OCI-LY7 (cell line): ENCODE results near the gene CNTN1. TPM values are rescaled to one million over a fixed set of nuclear protein-coding genes. Genes with fewer than 3 reads are reported as not detected.

ENCODE experiments used
- BruUV-seq: library from RNA; stranded (reverse); fragments of 400-500 nt; replicated peaks from 2 replicates; lab custom pipeline; 2021; lab: Mats Ljungman, UMichigan
- CTCF ChIA-PET: fragments of 300-600 bp; sonication (Branson Sonifier 250); formaldehyde crosslinking; loops from one replicate; lab custom pipeline; 2022; ENCODE audit warnings: antibody characterized with exemption; ENCODE audit not compliant: unreplicated experiment; lab: Charles Lee
- POLR2A ChIA-PET: fragments of 300-600 bp; sonication (Branson Sonifier 250); formaldehyde crosslinking; loops from one replicate; lab custom pipeline; 2022; ENCODE audit warnings: antibody characterized with exemption; lab: Charles Lee
- DNase-seq: peaks from one replicate; pipeline ENCODE4 v3.0.0-alpha.2; 2015; ENCODE audit warnings: low spot score
- H2AFZ ChIP-seq: fragments of 200-600 bp; sonication (generic), shearing (Covaris generic); 2 replicates; pipeline ENCODE4 v1.6.1; 2014; ENCODE audit warnings: mild to moderate bottlenecking, antibody characterized with exemption, low read length, moderate library complexity
- H3K27ac ChIP-seq: fragments of 200-600 bp; sonication (generic); 2 replicates; pipeline ENCODE4 v1.5.1; 2014; ENCODE audit warnings: mixed run types, low read depth, mild to moderate bottlenecking, moderate library complexity, low read length, inconsistent platforms; ENCODE audit not compliant: poor library complexity, severe bottlenecking
- H3K36me3 ChIP-seq: fragments of 200-600 bp; sonication (generic); 2 replicates; pipeline ENCODE4 v1.6.1; 2014; ENCODE audit warnings: mild to moderate bottlenecking, antibody characterized with exemption, low read length, moderate library complexity, mixed read lengths; ENCODE audit not compliant: insufficient read depth
- H3K4me1 ChIP-seq: fragments of 200-600 bp; sonication (generic); 2 replicates; pipeline ENCODE4 v1.5.1; 2014; ENCODE audit warnings: mild to moderate bottlenecking, low read length; ENCODE audit not compliant: insufficient read depth, poor library complexity, severe bottlenecking
- H3K4me2 ChIP-seq: fragments of 200-600 bp; sonication (generic); 2 replicates; pipeline ENCODE4 v1.6.1; 2014; ENCODE audit warnings: mild to moderate bottlenecking, low read length
- H3K4me3 ChIP-seq: fragments of 200-600 bp; sonication (generic); 2 replicates; pipeline ENCODE4 v1.5.1; 2014; ENCODE audit warnings: mild to moderate bottlenecking, low read depth, low read length; ENCODE audit not compliant: poor library complexity, severe bottlenecking
- H3K79me2 ChIP-seq: fragments of 200-600 bp; sonication (generic); 2 replicates; pipeline ENCODE4 v1.6.1; 2016; ENCODE audit warnings: low read depth, mild to moderate bottlenecking, low read length, moderate library complexity, mixed read lengths; ENCODE audit not compliant: insufficient read depth
- H3K9me2 ChIP-seq: fragments of 200-600 bp; sonication (generic); 2 replicates; pipeline ENCODE4 v1.6.1; 2016; ENCODE audit warnings: mild to moderate bottlenecking, low read length, mixed read lengths; ENCODE audit not compliant: insufficient read depth
- H3K9me3 ChIP-seq: fragments of 200-600 bp; sonication (generic); 2 replicates; pipeline ENCODE4 v1.6.1; 2014; ENCODE audit warnings: mild to moderate bottlenecking, mixed run types, low read length, mixed read lengths
- H4K20me1 ChIP-seq: fragments of 200-600 bp; sonication (generic); 2 replicates; pipeline ENCODE4 v1.6.1; 2014; ENCODE audit warnings: mild to moderate bottlenecking, antibody characterized with exemption, low read length, moderate library complexity, mixed read lengths; ENCODE audit not compliant: insufficient read depth
- EZH2phosphoT487 ChIP-seq: fragments of 200-600 bp; sonication (generic); IDR thresholded peaks from 2 replicates; pipeline ENCODE4 v1.6.1; 2018; ENCODE audit warnings: low read depth, borderline replicate concordance, mild to moderate bottlenecking, mixed run types, antibody characterized with exemption, low read length, moderate library complexity, mixed read lengths
- intact Hi-C: fragments of 100-400 bp; cut with micrococcal nuclease; formaldehyde crosslinking; loops from one replicate; pipeline ENCODE4 v1.10.0; 2022; ENCODE audit not compliant: unreplicated experiment
- total RNA-seq, 2 experiments: library from RNA; depleted of rRNA in 1 of 2; stranded (reverse); fragments of >200 nt in 1 of 2; shearing (Covaris generic) in 1 of 2; gene quantifications; 2 replicates each; pipeline ENCODE4 v1.2.3, GENCODE V29; 2014 to 2022
- TF ChIP-seq, protein P1 (sequence below): fragments of 200-600 bp; sonication (generic); conservative IDR thresholded peaks from 2 replicates; pipeline ENCODE4 v1.5.1; 2014; ENCODE audit warnings: mild to moderate bottlenecking, antibody characterized with exemption, low read length, moderate library complexity, mixed read lengths

CNTN1 gene
- total RNA-seq, 2 experiments from 2014 or later = not detected

DNA sequence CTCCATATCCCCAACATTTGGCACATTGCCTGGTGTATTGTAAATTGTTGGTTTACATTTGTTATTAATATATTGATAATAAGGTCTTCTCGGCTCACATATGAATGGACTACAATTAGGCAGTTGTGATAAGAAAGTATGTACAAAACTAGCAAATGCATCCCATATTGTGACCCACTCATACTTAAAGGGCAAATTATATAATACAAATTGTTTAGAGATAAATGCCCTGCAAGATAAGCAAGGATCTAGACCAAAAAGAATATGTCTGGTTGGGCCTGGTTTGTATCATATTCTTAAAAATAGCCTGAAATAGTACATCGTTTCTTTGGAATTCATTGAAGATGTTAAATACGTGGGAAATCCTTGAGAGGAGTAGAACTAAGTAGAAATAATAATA, 151.3 kb downstream of the CNTN1 start:
- TF ChIP-seq EZH2phosphoT487 = no peak
- TF ChIP-seq, protein P1, sequence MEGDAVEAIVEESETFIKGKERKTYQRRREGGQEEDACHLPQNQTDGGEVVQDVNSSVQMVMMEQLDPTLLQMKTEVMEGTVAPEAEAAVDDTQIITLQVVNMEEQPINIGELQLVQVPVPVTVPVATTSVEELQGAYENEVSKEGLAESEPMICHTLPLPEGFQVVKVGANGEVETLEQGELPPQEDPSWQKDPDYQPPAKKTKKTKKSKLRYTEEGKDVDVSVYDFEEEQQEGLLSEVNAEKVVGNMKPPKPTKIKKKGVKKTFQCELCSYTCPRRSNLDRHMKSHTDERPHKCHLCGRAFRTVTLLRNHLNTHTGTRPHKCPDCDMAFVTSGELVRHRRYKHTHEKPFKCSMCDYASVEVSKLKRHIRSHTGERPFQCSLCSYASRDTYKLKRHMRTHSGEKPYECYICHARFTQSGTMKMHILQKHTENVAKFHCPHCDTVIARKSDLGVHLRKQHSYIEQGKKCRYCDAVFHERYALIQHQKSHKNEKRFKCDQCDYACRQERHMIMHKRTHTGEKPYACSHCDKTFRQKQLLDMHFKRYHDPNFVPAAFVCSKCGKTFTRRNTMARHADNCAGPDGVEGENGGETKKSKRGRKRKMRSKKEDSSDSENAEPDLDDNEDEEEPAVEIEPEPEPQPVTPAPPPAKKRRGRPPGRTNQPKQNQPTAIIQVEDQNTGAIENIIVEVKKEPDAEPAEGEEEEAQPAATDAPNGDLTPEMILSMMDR = no peak
- H2AFZ ChIP-seq = no peak overlapping the region
- no peak overlapping the region for H3K4me3 ChIP-seq
- H3K79me2 ChIP-seq = no peaks in the 10 kb centered on the region
- intact Hi-C loops = no loop called here
- no peak overlapping the region for H3K27ac ChIP-seq
- no peaks in the 10 kb centered on the region for H4K20me1 ChIP-seq
- CTCF ChIA-PET = no interaction called here
- no peaks in the 10 kb centered on the region for H3K9me2 ChIP-seq
- no peaks in the 10 kb centered on the region for H3K4me1 ChIP-seq
- no peaks in the 10 kb centered on the region for H3K9me3 ChIP-seq
- DNase-seq = no peak
- no peak overlapping the region for H3K4me2 ChIP-seq
- POLR2A ChIA-PET = no interaction called here
- no TSS peak for BruUV-seq
- no peaks in the 10 kb centered on the region for H3K36me3 ChIP-seq

DNA sequence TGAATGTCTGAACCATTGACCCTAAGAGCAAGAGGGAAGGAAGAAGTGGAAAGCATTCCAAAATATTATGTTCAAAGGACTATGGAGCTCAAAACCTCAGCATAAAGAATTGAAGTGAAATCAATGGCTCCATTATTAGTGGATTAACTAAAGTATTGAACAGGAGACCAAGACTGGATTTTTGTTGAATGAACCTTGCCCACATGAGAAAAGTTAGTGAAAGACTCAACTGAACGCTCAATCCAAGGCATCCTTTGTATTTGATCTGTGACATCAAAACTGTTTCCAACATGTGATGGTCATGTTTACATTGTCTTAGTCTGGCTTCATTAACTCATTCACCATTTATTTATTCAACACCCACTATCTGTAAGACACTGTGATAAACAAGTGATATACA, 161.0 kb downstream of the CNTN1 start:
- no TSS peak for BruUV-seq
- Histone ChIP-seq H3K79me2 (no peaks in the 10 kb centered on the region), H3K36me3 (no peaks in the 10 kb centered on the region), H3K4me1 (no peaks in the 10 kb centered on the region), H3K9me3 (no peaks in the 10 kb centered on the region), H2AFZ (no peak overlapping the region), H3K4me3 (no peak overlapping the region), H4K20me1 (no peaks in the 10 kb centered on the region), H3K4me2 (no peak overlapping the region), H3K9me2 (no peaks in the 10 kb centered on the region; the same call in 1 of the 2 replicates), H3K27ac (no peak overlapping the region)
- TF ChIP-seq, protein P1 = no peak
- TF ChIP-seq EZH2phosphoT487 = no peak
- POLR2A ChIA-PET = interaction anchor here (0.6 kb wide), 1 partner anchor 198 kb away, joined by 3 read pairs; no protein-coding TSS in a partner anchor
- CTCF ChIA-PET = no interaction called here
- intact Hi-C loops = no loop called here
- DNase-seq = no peak

DNA sequence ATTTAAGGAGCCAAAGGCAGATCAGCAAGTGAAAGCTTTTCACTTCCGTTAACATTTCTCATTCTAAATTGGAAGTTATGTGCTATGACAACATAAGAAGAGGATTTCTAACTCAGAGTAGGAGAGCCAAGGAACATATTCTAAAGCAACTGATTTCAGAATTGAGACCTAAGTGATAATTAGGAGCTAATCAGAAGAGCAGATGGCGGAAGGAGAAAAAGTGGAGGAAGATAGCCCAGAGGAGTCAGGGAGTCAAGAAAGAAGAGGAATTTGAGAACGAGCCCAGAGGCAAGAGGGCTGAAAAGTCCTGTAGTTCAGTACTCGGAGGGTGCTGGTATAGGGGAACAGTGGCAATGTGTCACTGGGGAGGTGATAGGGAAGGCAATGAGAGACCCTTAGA, 162.4 kb downstream of the CNTN1 start:
- no peak overlapping the region for H3K4me2 ChIP-seq
- H3K36me3 ChIP-seq = no peaks in the 10 kb centered on the region
- POLR2A ChIA-PET = no interaction called here
- no peak overlapping the region for H2AFZ ChIP-seq
- TF ChIP-seq, protein P1 = no peak
- no peak for TF ChIP-seq EZH2phosphoT487
- CTCF ChIA-PET = no interaction called here
- H3K9me3 ChIP-seq = no peaks in the 10 kb centered on the region
- H3K9me2 ChIP-seq = no peaks in the 10 kb centered on the region; the same call in 1 of the 2 replicates
- no peak overlapping the region for H3K27ac ChIP-seq
- no peaks in the 10 kb centered on the region for H3K79me2 ChIP-seq
- H3K4me3 ChIP-seq = no peak overlapping the region
- no TSS peak for BruUV-seq
- DNase-seq = no peak
- H4K20me1 ChIP-seq = no peaks in the 10 kb centered on the region
- H3K4me1 ChIP-seq = no peaks in the 10 kb centered on the region
- intact Hi-C loops = no loop called here
